H9 (cell line): ENCODE results near the gene SFN. TPM values are rescaled to one million over a fixed set of nuclear protein-coding genes. Genes with fewer than 3 reads are reported as not detected.

Experiments
- DNase-seq: peaks from one replicate; pipeline ENCODE4 v3.0.0-alpha.2; 2017
- H2AFZ ChIP-seq: one replicate; pipeline ENCODE4 v1.6.1; 2013; ENCODE audit warnings: mild to moderate bottlenecking, low read length, control low read depth, moderate library complexity
- H2AK5ac ChIP-seq: 2 replicates; pipeline ENCODE4 v1.6.1; 2013; ENCODE audit warnings: low read length, control low read depth, mixed read lengths; ENCODE audit not compliant: insufficient read length
- H2BK120ac ChIP-seq: one replicate; pipeline ENCODE4 v1.6.1; 2013; ENCODE audit warnings: low read depth, mild to moderate bottlenecking, low read length, control low read depth, inconsistent platforms; ENCODE audit not compliant: poor library complexity, severe bottlenecking
- H2BK12ac ChIP-seq: 2 replicates; pipeline ENCODE4 v1.6.1; 2013; ENCODE audit warnings: low read length, control low read depth, mixed read lengths, low read depth; ENCODE audit not compliant: insufficient read length
- H2BK15ac ChIP-seq: 2 replicates; pipeline ENCODE4 v1.6.1; 2013; ENCODE audit warnings: low read depth, low read length, control low read depth
- H2BK20ac ChIP-seq: one replicate; pipeline ENCODE4 v1.6.1; 2013; ENCODE audit warnings: low read depth, mild to moderate bottlenecking, low read length, control low read depth, inconsistent platforms; ENCODE audit not compliant: poor library complexity, severe bottlenecking
- H2BK5ac ChIP-seq: 2 replicates; pipeline ENCODE4 v1.6.1; 2013; ENCODE audit warnings: low read length, control low read depth, mixed read lengths; ENCODE audit not compliant: insufficient read length
- H3K14ac ChIP-seq: 2 replicates; pipeline ENCODE4 v1.6.1; 2013; ENCODE audit warnings: low read length, control low read depth; ENCODE audit not compliant: insufficient read depth
- H3K18ac ChIP-seq: 2 replicates; pipeline ENCODE4 v1.6.1; 2013; ENCODE audit warnings: low read depth, mild to moderate bottlenecking, mixed read lengths, low read length, control low read depth; ENCODE audit not compliant: insufficient read length
- H3K23ac ChIP-seq: 2 replicates; pipeline ENCODE4 v1.6.1; 2013; ENCODE audit warnings: low read length, control low read depth, mixed read lengths, low read depth; ENCODE audit not compliant: insufficient read length
- H3K23me2 ChIP-seq: 2 replicates; pipeline ENCODE4 v1.6.1; 2013; ENCODE audit warnings: low read depth, mild to moderate bottlenecking, mixed read lengths, low read length, control low read depth; ENCODE audit not compliant: insufficient read length, poor library complexity, severe bottlenecking
- H3K27ac ChIP-seq: 2 replicates; pipeline ENCODE4 v1.5.1; 2013; ENCODE audit warnings: low read length, control low read depth, mixed read lengths, low read depth; ENCODE audit not compliant: insufficient read length
- H3K27me3 ChIP-seq: 2 replicates; pipeline ENCODE4 v1.6.1; 2013; ENCODE audit warnings: low read length, control low read depth, inconsistent platforms; ENCODE audit not compliant: insufficient read depth
- H3K4ac ChIP-seq: 2 replicates; pipeline ENCODE4 v1.6.1; 2013; ENCODE audit warnings: low read depth, mild to moderate bottlenecking, control low read depth, inconsistent platforms, low read length, moderate library complexity
- H3K4me1 ChIP-seq: 2 replicates; pipeline ENCODE4 v1.6.1; 2013; ENCODE audit warnings: low read length, control low read depth, inconsistent platforms; ENCODE audit not compliant: insufficient read depth
- H3K4me2 ChIP-seq: 2 replicates; pipeline ENCODE4 v1.6.1; 2013; ENCODE audit warnings: low read length, control low read depth, mixed read lengths; ENCODE audit not compliant: insufficient read length, insufficient read depth
- H3K56ac ChIP-seq: 2 replicates; pipeline ENCODE4 v1.6.1; 2013; ENCODE audit warnings: low read depth, mild to moderate bottlenecking, mixed read lengths, low read length, control low read depth; ENCODE audit not compliant: insufficient read length
- H3K79me1 ChIP-seq: 2 replicates; pipeline ENCODE4 v1.6.1; 2013; ENCODE audit warnings: low read depth, mild to moderate bottlenecking, moderate library complexity, low read length, control low read depth, inconsistent platforms; ENCODE audit not compliant: insufficient read depth, poor library complexity, severe bottlenecking
- H3K79me2 ChIP-seq: 2 replicates; pipeline ENCODE4 v1.6.1; 2013; ENCODE audit warnings: low read length, control low read depth, inconsistent platforms; ENCODE audit not compliant: insufficient read depth
- H3K9ac ChIP-seq: 2 replicates; pipeline ENCODE4 v1.6.1; 2013; ENCODE audit warnings: low read length, control low read depth, mixed read lengths; ENCODE audit not compliant: insufficient read length; ENCODE audit errors: extremely low read depth
- H3K9me3 ChIP-seq: one replicate; pipeline ENCODE4 v1.6.1; 2013; ENCODE audit warnings: low read depth, low read length, inconsistent platforms; ENCODE audit not compliant: control insufficient read depth
- H3T11ph ChIP-seq: one replicate; pipeline ENCODE4 v1.6.1; 2013; ENCODE audit warnings: mild to moderate bottlenecking, low read length, control low read depth, inconsistent platforms
- H4K20me1 ChIP-seq: one replicate; pipeline ENCODE4 v1.6.1; 2013; ENCODE audit not compliant: control insufficient read depth, insufficient read length, insufficient read depth
- H4K5ac ChIP-seq: 2 replicates; pipeline ENCODE4 v1.6.1; 2013; ENCODE audit warnings: low read depth, mild to moderate bottlenecking, mixed read lengths, low read length, control low read depth; ENCODE audit not compliant: insufficient read length
- H4K8ac ChIP-seq: replicated peaks from 2 replicates; pipeline ENCODE4 v1.6.1; 2013; ENCODE audit warnings: low read length, control low read depth, mixed read lengths, low read depth; ENCODE audit not compliant: insufficient read length
- H4K91ac ChIP-seq: 2 replicates; pipeline ENCODE4 v1.6.1; 2013; ENCODE audit warnings: low read depth, mild to moderate bottlenecking, moderate library complexity, mixed read lengths, low read length, control low read depth; ENCODE audit not compliant: insufficient read length
- H3K27ac Mint-ChIP-seq, 3 experiments: 2 replicates in 2 of 3; 3 replicates in 1 of 3; pipeline ENCODE4 v1.8.0; 2020 to 2021; ENCODE audit warnings: mixed read lengths in 3 of 3, mild to moderate bottlenecking in 1 of 3, moderate library complexity in 1 of 3
- H3K27me3 Mint-ChIP-seq: 2 replicates; pipeline ENCODE4 v1.8.0; 2021; ENCODE audit warnings: low read depth, mild to moderate bottlenecking, moderate library complexity, mixed read lengths
- H3K36me3 Mint-ChIP-seq, 3 experiments: 2 replicates in 2 of 3; 3 replicates in 1 of 3; pipeline ENCODE4 v1.8.0; 2020 to 2021; ENCODE audit warnings: low read depth in 3 of 3, mixed read lengths in 3 of 3; ENCODE audit not compliant: insufficient read depth in 1 of 3
- H3K4me1 Mint-ChIP-seq, 2 experiments: 2 replicates each; pipeline ENCODE4 v1.8.0; 2020; ENCODE audit warnings: mixed read lengths in 2 of 2
- H3K4me3 Mint-ChIP-seq, 2 experiments: 2 replicates in 1 of 2; 3 replicates in 1 of 2; pipeline ENCODE4 v1.8.0; 2020 to 2021; ENCODE audit warnings: mild to moderate bottlenecking in 2 of 2, mixed read lengths in 2 of 2, moderate library complexity in 1 of 2
- H3K9me3 Mint-ChIP-seq, 2 experiments: 2 replicates in 1 of 2; 3 replicates in 1 of 2; pipeline ENCODE4 v1.8.0; 2020; ENCODE audit warnings: mild to moderate bottlenecking in 2 of 2, mixed read lengths in 2 of 2, moderate library complexity in 1 of 2
- CTCF ChIP-seq: fragments of 200-600 bp; sonication (generic); conservative IDR thresholded peaks from 3 replicates; pipeline ENCODE4 v1.8.0; 2021; ENCODE audit warnings: antibody characterized with exemption, mild to moderate bottlenecking
- WGBS: extraction: QIAGEN DNeasy Blood & Tissue Kit; methylation state at CpG from one replicate; pipeline ENCODE4 v1.1.7; 2013; ENCODE audit warnings: missing lambda C conversion rate, low lambda C conversion rate, mixed read lengths; ENCODE audit not compliant: insufficient read length; ENCODE audit errors: extremely low coverage; 5-methylcytosine and 5-hydroxymethylcytosine counted together
- total RNA-seq: library from RNA; stranded (reverse); gene quantifications from 2 replicates; pipeline ENCODE4 v1.2.1, GENCODE V29; 2021

Gene SFN
- total RNA-seq, 1 experiment from 2014 or later, result 4.3 TPM

DNA sequence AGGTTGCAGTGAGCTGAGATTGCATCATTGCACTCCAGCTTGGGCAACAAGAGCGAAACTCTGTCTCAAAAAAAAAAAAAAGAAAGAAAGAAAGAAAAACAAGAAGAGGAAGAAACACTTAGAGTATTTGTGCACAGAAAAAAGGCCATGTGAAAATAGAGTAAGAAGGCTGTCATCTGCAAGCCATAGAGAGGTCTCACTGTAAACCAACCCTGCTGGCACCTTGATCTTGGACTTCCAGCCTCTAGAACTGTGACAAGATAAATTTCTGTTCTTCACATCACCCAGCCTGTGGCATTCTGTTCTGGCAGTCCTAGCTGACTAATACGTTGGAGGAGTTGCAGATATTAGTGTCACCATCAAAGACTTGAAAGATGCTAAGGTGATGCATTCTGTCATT, 48.6 kb upstream of the SFN start:
- H2BK20ac ChIP-seq, result no peak overlapping the region
- TF ChIP-seq CTCF, result no peak
- H3K27me3 ChIP-seq, result no peaks in the 10 kb centered on the region
- Mint-ChIP-seq H3K4me3 (no peak overlapping the region), H3K27me3 (peaks cover 6% of the 10 kb centered on the region), H3K4me1 (no peaks in the 10 kb centered on the region), H3K27ac (no peak overlapping the region), H3K9me3 (peaks cover 8 to 10% of the 10 kb centered on the region in 2 experiments), H3K36me3 (peaks cover 0 to 5% (median 3%) of the 10 kb centered on the region in 3 experiments; a peak in 4 of 7 replicates)
- no peak overlapping the region for H2AK5ac ChIP-seq
- DNase-seq, result no peak
- H2BK5ac ChIP-seq, result no peak overlapping the region
- no peak overlapping the region for H3K18ac ChIP-seq
- H3K27ac ChIP-seq, result no peak overlapping the region
- no peak overlapping the region for H4K91ac ChIP-seq
- no peak overlapping the region for H3K56ac ChIP-seq
- no peak overlapping the region for H2BK15ac ChIP-seq
- no peak overlapping the region for H4K8ac ChIP-seq
- no peak overlapping the region for H3K4me2 ChIP-seq
- H3K23ac ChIP-seq, result no peak overlapping the region
- no peaks in the 10 kb centered on the region for H3K4me1 ChIP-seq
- H3T11ph ChIP-seq, result no peak overlapping the region
- no peak overlapping the region for H2BK120ac ChIP-seq
- H3K79me2 ChIP-seq, result no peaks in the 10 kb centered on the region
- no CpG with 5 or more reads among the region's 2 CpGs for WGBS
- H2AFZ ChIP-seq, result no peak overlapping the region
- no peak overlapping the region for H2BK12ac ChIP-seq
- no peaks in the 10 kb centered on the region for H4K20me1 ChIP-seq
- no peaks in the 10 kb centered on the region for H3K79me1 ChIP-seq
- H3K4ac ChIP-seq, result no peak overlapping the region
- no peaks in the 10 kb centered on the region for H3K23me2 ChIP-seq
- H3K9ac ChIP-seq, result no peak overlapping the region
- no peak overlapping the region for H3K14ac ChIP-seq
- no peaks in the 10 kb centered on the region for H3K9me3 ChIP-seq
- no peak overlapping the region for H4K5ac ChIP-seq
